Effector memory CD8-positive, alpha-beta T cell (primary cell): ENCODE data around the gene ABCA2.
A peak's percentile ranks its signal among the peaks of the same experiment; 100 is the strongest.
"Not testable (repeated sequence)": the region's sequence is repeated elsewhere in the genome, so short reads cannot be mapped to it uniquely, and the experiment has no call there.

Experiments
- ATAC-seq: fragments of 150-1000 bp; cut with Tn5 transposase; replicated peaks from 2 replicates; pipeline ENCODE4 v1.10.0; 2021; ENCODE audit warnings: mild to moderate bottlenecking, moderate library complexity
- DNase-seq, 3 experiments: peaks; one replicate each; pipeline ENCODE4 v3.0.0; 2021
- H3K27ac Mint-ChIP-seq, 2 donors: one replicate each; pipeline ENCODE4 v1.8.0; 2022; ENCODE audit warnings: mild to moderate bottlenecking in 2 of 2, mixed read lengths in 2 of 2, moderate library complexity in 2 of 2
- H3K27me3 Mint-ChIP-seq, 2 donors: one replicate each; pipeline ENCODE4 v1.8.0; 2022; ENCODE audit warnings: mixed read lengths in 2 of 2
- H3K36me3 Mint-ChIP-seq: one replicate; pipeline ENCODE4 v1.8.0; 2022; ENCODE audit warnings: mild to moderate bottlenecking, moderate library complexity, mixed read lengths; ENCODE audit not compliant: insufficient read depth
- H3K4me1 Mint-ChIP-seq, 2 donors: one replicate each; pipeline ENCODE4 v1.8.0; 2022; ENCODE audit warnings: low read depth in 2 of 2, mixed read lengths in 2 of 2
- H3K4me3 Mint-ChIP-seq, 2 donors: one replicate each; pipeline ENCODE4 v1.8.0; 2022; ENCODE audit warnings: mild to moderate bottlenecking in 2 of 2, mixed read lengths in 2 of 2, moderate library complexity in 2 of 2
- H3K9me3 Mint-ChIP-seq, 2 donors: one replicate each; pipeline ENCODE4 v1.8.0; 2022; ENCODE audit warnings: mixed read lengths in 2 of 2

Gene ABCA2

GRCh38 chr9:137007108-137007815 is 20.8 kb downstream of the ABCA2 start:
- peaks cover 11 to 12% of the 10 kb centered on the region in 2 donors for H3K4me1 Mint-ChIP-seq
- no peaks in the 10 kb centered on the region for H3K9me3 Mint-ChIP-seq
- H3K27me3 Mint-ChIP-seq: no peaks in the 10 kb centered on the region
- DNase-seq (no peak), ATAC-seq (no peak)
- peaks cover 22% of the 10 kb centered on the region for H3K36me3 Mint-ChIP-seq
- no peak overlapping the region for H3K4me3 Mint-ChIP-seq
- H3K27ac Mint-ChIP-seq: peak overlapping the region in 1 of 2 donors; percentile 67

GRCh38 chr9:137006116-137007003 is 21.7 kb downstream of the ABCA2 start:
- ATAC-seq (peak; percentile 17), DNase-seq (no peak)
- Mint-ChIP-seq H3K9me3 (no peaks in the 10 kb centered on the region), H3K27ac (peak overlapping the region in 1 of 2 donors; percentile 74), H3K27me3 (no peaks in the 10 kb centered on the region), H3K4me1 (peaks cover 11 to 12% of the 10 kb centered on the region in 2 donors), H3K4me3 (peak overlapping the region; percentile 33 to 51), H3K36me3 (peaks cover 18% of the 10 kb centered on the region)

DNA sequence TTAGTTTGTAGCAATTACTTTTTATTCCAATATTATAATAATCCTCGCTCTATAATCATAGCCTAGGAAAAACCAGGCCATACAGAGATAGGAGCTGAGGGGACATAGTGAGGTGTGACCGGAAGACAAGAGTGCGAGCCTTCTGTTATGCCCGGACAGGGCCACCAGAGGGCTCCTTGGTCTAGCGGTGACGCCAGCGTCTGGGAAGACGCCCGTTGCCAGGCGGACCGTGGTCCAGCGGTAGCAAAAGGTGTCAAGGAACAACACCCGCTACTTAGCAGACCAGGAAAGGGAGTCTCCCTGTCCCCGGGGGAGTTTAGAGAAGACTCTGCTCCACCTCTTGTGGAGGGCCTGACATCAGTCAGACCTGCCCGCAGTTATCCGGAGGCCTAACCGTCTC is 23.8 kb downstream of the ABCA2 start:
- ATAC-seq, H3K4me3 Mint-ChIP-seq, H3K9me3 Mint-ChIP-seq, DNase-seq, H3K27me3 Mint-ChIP-seq: not testable (repeated sequence)
- peak overlapping the region in 1 of 2 donors; percentile 21 for H3K27ac Mint-ChIP-seq
- H3K36me3 Mint-ChIP-seq: peaks cover 18% of the 10 kb centered on the region
- H3K4me1 Mint-ChIP-seq: peaks cover 21% of the 10 kb centered on the region in 2 donors

- Mint-ChIP-seq H3K27me3 (no peaks in the 10 kb centered on the region), H3K4me3 (peak overlapping the region in 1 of 2 donors; percentile 46), H3K36me3 (peaks cover 26% of the 10 kb centered on the region), H3K27ac (no peak overlapping the region), H3K4me1 (peaks cover 34 to 35% of the 10 kb centered on the region in 2 donors), H3K9me3 (no peaks in the 10 kb centered on the region)
- ATAC-seq: no peak
- no peak for DNase-seq
These were observed 25.4 kb downstream of the ABCA2 start for GRCh38 chr9:137002646-137003041.

- peaks cover 39% of the 10 kb centered on the region in 2 donors for H3K4me1 Mint-ChIP-seq
These were observed 26.0 kb downstream of the ABCA2 start for GRCh38 chr9:137001857-137002645.

DNA sequence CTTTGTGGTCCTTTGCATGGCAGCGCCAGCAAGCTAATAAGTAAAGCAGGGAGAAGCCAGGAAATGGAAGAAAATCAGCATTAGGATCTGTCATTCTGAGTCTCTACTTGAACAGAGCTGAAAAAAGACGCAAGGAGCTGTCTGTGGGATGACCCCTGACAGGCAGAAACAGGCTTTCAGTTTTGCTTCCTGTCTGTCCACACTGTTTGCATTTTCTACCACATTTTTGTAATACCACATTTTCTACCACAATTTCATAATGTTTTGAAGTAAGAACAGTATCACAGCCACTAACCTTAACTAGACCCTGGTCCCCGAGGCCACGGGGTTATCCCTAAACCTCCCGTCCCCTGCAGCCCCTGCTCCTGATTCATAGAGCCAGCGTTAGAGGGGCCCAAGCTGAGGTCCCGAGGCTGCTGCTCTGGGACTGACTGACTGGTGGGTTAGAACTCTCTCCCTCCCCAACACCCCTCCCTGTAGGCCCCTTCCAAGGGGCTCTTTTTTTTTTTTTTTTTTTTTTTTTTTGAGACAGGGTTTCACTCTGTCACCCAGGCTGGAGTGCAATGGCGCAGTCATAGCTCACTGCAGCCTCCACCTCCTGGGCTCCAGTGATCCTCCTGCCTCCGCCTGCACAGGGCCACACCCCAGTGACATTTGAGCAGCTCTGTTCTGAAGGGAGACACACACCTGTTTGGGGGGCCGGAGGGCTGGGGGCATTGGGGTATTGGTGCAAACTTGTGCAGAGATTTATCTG is 27.7 kb downstream of the ABCA2 start:
- peaks cover 35% of the 10 kb centered on the region for H3K36me3 Mint-ChIP-seq
- H3K27me3 Mint-ChIP-seq: no peaks in the 10 kb centered on the region
- H3K4me3 Mint-ChIP-seq: peak overlapping the region; percentile 71
- H3K9me3 Mint-ChIP-seq: no peaks in the 10 kb centered on the region
- H3K4me1 Mint-ChIP-seq: peaks cover 39 to 43% of the 10 kb centered on the region in 2 donors
- DNase-seq: peak; percentile 37 to 49 (median 38)
- peak; percentile 48 for ATAC-seq
- H3K27ac Mint-ChIP-seq: peak overlapping the region; percentile 98 to 99

More at GRCh38 chr9:137001857-137002645, 26.0 kb downstream of the ABCA2 start:
- Mint-ChIP-seq H3K36me3 (peaks cover 26% of the 10 kb centered on the region), H3K4me3 (peak overlapping the region in 1 of 2 donors; percentile 46), H3K27ac (no peak overlapping the region), H3K9me3 (no peaks in the 10 kb centered on the region), H3K27me3 (no peaks in the 10 kb centered on the region)
- DNase-seq: no peak
- no peak for ATAC-seq

GRCh38 chr9:136997830-136998234 is 30.2 kb downstream of the ABCA2 start:
- H3K36me3 Mint-ChIP-seq: peaks cover 45% of the 10 kb centered on the region
- no peaks in the 10 kb centered on the region for H3K9me3 Mint-ChIP-seq
- peak; percentile 53 to 59 (median 59) for DNase-seq
- peak overlapping the region; percentile 98 to 99 for H3K27ac Mint-ChIP-seq
- peak overlapping the region; percentile 94 to 95 for H3K4me3 Mint-ChIP-seq
- peak; percentile 39 for ATAC-seq
- H3K4me1 Mint-ChIP-seq: peaks cover 44 to 48% of the 10 kb centered on the region in 2 donors
- H3K27me3 Mint-ChIP-seq: no peaks in the 10 kb centered on the region

- H3K27me3 Mint-ChIP-seq: no peaks in the 10 kb centered on the region
- H3K4me1 Mint-ChIP-seq: peaks cover 47 to 48% of the 10 kb centered on the region in 2 donors
- H3K4me3 Mint-ChIP-seq: peak overlapping the region; percentile 94 to 95
- H3K27ac Mint-ChIP-seq: peak overlapping the region; percentile 98 to 99
- peak; percentile 9 for ATAC-seq
- peaks cover 50% of the 10 kb centered on the region for H3K36me3 Mint-ChIP-seq
- no peaks in the 10 kb centered on the region for H3K9me3 Mint-ChIP-seq
- peak in 1 of 3 experiments; percentile 29 for DNase-seq
These were observed 30.7 kb downstream of the ABCA2 start for GRCh38 chr9:136997371-136997770.

DNA sequence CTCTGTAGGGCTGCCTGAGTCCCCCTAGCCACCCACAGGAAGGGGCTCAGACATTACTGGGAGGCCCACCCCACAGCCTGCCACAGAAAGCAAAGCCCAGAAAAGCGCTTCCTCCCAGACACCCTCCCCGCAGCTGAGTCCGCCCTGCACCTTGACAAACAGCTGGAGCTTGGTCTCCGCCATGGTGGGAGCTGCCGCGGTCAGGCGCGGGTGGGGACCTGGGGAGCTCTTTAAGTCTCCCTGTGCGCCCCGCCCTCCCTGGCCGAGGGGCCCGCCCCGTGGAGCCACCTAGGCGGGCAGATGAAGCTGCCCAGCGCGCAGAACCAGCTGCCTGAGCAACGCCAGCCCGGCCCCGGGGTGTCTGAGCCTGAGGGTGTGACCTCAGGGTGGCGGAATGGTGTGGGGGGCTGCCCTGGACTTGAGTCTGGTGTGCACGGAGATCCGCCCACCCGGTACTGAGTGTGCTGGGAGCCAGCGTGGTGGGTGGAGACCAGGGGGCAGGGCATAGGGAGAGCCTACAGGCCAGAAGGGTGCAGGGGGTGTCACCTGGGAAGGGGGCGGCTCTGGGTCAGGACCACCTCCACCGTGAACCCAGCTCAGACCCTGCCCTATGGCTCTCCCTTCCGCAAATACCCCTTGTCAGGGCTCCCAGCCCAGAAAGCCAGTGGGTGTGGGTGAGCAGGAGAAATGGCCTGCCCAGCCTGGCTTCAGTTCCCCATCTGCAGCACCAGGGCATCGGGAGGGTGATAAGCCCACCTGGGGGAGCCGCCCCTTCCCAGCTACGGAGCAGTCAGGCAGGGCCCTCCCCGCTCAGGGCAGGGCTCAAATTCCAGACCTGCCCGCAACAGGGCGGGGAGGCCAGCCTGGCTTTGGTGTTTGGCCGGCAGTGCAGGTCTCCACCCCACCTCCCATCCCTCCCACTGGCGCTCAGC is 31.4 kb downstream of the ABCA2 start, which contains the start of gene CLIC3:
CLIC3 (minus strand) TSS at position 208 of the 932 bp plus-strand sequence; CDS start at position 183, 25 bp downstream.
- ATAC-seq: peak; percentile 34
- peak; percentile 68 to 72 (median 68) for DNase-seq
- Mint-ChIP-seq H3K9me3 (no peaks in the 10 kb centered on the region), H3K4me3 (peak within 1 kb of the TSS; percentile 94 to 95), H3K36me3 (peaks cover 52% of the 10 kb centered on the region), H3K27ac (peak within 1 kb of the TSS; percentile 98 to 99), H3K4me1 (peaks cover 48 to 49% of the 10 kb centered on the region in 2 donors), H3K27me3 (no peaks in the 10 kb centered on the region)

GRCh38 chr9:136995772-136996311 is 32.2 kb downstream of the ABCA2 start:
- peak overlapping the region; percentile 97 to 98 for H3K27ac Mint-ChIP-seq
- H3K4me1 Mint-ChIP-seq: peaks cover 54 to 56% of the 10 kb centered on the region in 2 donors
- H3K36me3 Mint-ChIP-seq: peaks cover 53% of the 10 kb centered on the region
- H3K27me3 Mint-ChIP-seq: no peaks in the 10 kb centered on the region
- DNase-seq: no peak
- no peak for ATAC-seq
- peak overlapping the region; percentile 94 to 95 for H3K4me3 Mint-ChIP-seq
- no peaks in the 10 kb centered on the region for H3K9me3 Mint-ChIP-seq

- Mint-ChIP-seq H3K4me1 (peaks cover 53 to 54% of the 10 kb centered on the region in 2 donors), H3K36me3 (peaks cover 51% of the 10 kb centered on the region), H3K27ac (no peak overlapping the region), H3K27me3 (no peaks in the 10 kb centered on the region), H3K4me3 (peak overlapping the region in 1 of 2 donors; percentile 4), H3K9me3 (no peaks in the 10 kb centered on the region)
- DNase-seq: no peak
- ATAC-seq: no peak
These were observed 32.7 kb downstream of the ABCA2 start for GRCh38 chr9:136995362-136995761.
